WTC11 (cell line): Measurements from ENCODE around the gene DLX2. TPM values are rescaled to one million over a fixed set of nuclear protein-coding genes. Genes with fewer than 3 reads are reported as not detected.

Experiments
- ATAC-seq: fragments of 200-7000 bp; cut with Tn5 transposase; 2 replicates; pipeline ENCODE4 v1.10.0; 2021; ENCODE audit warnings: mild to moderate bottlenecking, moderate library complexity
- CTCF ChIA-PET: fragments of 300-600 bp; sonication (Branson Sonifier 250); formaldehyde crosslinking; loops from one replicate; lab custom pipeline; 2021; ENCODE audit warnings: antibody characterized with exemption; lab: Charles Lee
- POLR2A ChIA-PET: fragments of 350-600 bp; sonication (Branson Sonifier 250); formaldehyde crosslinking; loops from one replicate; lab custom pipeline; 2021; ENCODE audit warnings: antibody characterized with exemption; lab: Charles Lee
- DNase-seq: peaks from one replicate; pipeline ENCODE4 v3.0.0; 2021; ENCODE audit warnings: low spot score
- H3K27ac Mint-ChIP-seq: 2 replicates; pipeline ENCODE4 v1.8.0; 2021; ENCODE audit warnings: mixed read lengths
- H3K27me3 Mint-ChIP-seq: 2 replicates; pipeline ENCODE4 v1.8.0; 2021; ENCODE audit warnings: low read depth, mild to moderate bottlenecking, moderate library complexity, mixed read lengths
- H3K36me3 Mint-ChIP-seq: 2 replicates; pipeline ENCODE4 v1.8.0; 2021; ENCODE audit warnings: mixed read lengths
- H3K4me1 Mint-ChIP-seq: 2 replicates; pipeline ENCODE4 v1.8.0; 2022; ENCODE audit warnings: mixed read lengths
- H3K4me3 Mint-ChIP-seq: 2 replicates; pipeline ENCODE4 v1.8.0; 2021; ENCODE audit warnings: mild to moderate bottlenecking, moderate library complexity, mixed read lengths
- H3K9me3 Mint-ChIP-seq: 2 replicates; pipeline ENCODE4 v1.8.0; 2021; ENCODE audit warnings: mixed read lengths
- CREB1 ChIP-seq: sonication (generic); formaldehyde crosslinking; IDR thresholded peaks from 2 replicates; pipeline ENCODE4 v1.8.0; 2023; ENCODE audit warnings: mild to moderate bottlenecking, missing genetic modification reagents
- ESRRA ChIP-seq: sonication (generic); formaldehyde crosslinking; IDR thresholded peaks from 2 replicates; pipeline ENCODE4 v1.8.1; 2022; ENCODE audit warnings: mild to moderate bottlenecking, missing genetic modification reagents, borderline replicate concordance
- GABPB1 ChIP-seq: sonication (generic); formaldehyde crosslinking; IDR thresholded peaks from 2 replicates; pipeline ENCODE4 v1.8.1; 2023; ENCODE audit warnings: mild to moderate bottlenecking, missing genetic modification reagents
- GTF2I ChIP-seq: fragments of 250-450 bp; sonication (Bioruptor Pico); conservative IDR thresholded peaks from 2 replicates; pipeline ENCODE4 v1.4.0; 2021; ENCODE audit warnings: mild to moderate bottlenecking
- TEAD1 ChIP-seq: sonication (generic); formaldehyde crosslinking; IDR thresholded peaks from 2 replicates; pipeline ENCODE4 v1.8.0; 2022; ENCODE audit warnings: mild to moderate bottlenecking, missing genetic modification reagents
- ZNF219 ChIP-seq: sonication (generic); formaldehyde crosslinking; IDR thresholded peaks from 2 replicates; pipeline ENCODE4 v1.8.0; 2023; ENCODE audit warnings: missing genetic modification reagents, mild to moderate bottlenecking, borderline replicate concordance
- ZNF263 ChIP-seq: sonication (generic); formaldehyde crosslinking; IDR thresholded peaks from 2 replicates; pipeline ENCODE4 v1.8.1; 2022; ENCODE audit warnings: low read depth, mild to moderate bottlenecking, moderate library complexity, missing genetic modification reagents
- ZNF317 ChIP-seq: sonication (generic); formaldehyde crosslinking; IDR thresholded peaks from 2 replicates; pipeline ENCODE4 v1.8.1; 2023; ENCODE audit warnings: low read depth, mild to moderate bottlenecking, moderate library complexity, missing genetic modification reagents, borderline replicate concordance
- ZNF416 ChIP-seq: fragments of 250-450 bp; sonication (Bioruptor Pico); IDR thresholded peaks from 2 replicates; pipeline ENCODE4 v1.9.0; 2021; ENCODE audit warnings: mild to moderate bottlenecking, inconsistent platforms
- total RNA-seq: library from RNA; stranded (reverse); gene quantifications from 3 replicates; pipeline ENCODE4 v1.2.3, GENCODE V29; 2021
- TF ChIP-seq, protein P1 (sequence below): sonication (generic); formaldehyde crosslinking; IDR thresholded peaks from 2 replicates; pipeline ENCODE4 v1.8.1; 2022; ENCODE audit warnings: mild to moderate bottlenecking, missing genetic modification reagents, moderate library complexity, borderline replicate concordance
- TF ChIP-seq, protein P2 (sequence below): sonication (generic); formaldehyde crosslinking; IDR thresholded peaks from 2 replicates; pipeline ENCODE4 v1.8.0; 2022; ENCODE audit warnings: mild to moderate bottlenecking, missing genetic modification reagents
- TF ChIP-seq, protein P3 (sequence below): sonication (generic); formaldehyde crosslinking; conservative IDR thresholded peaks from 2 replicates; pipeline ENCODE4 v1.8.1; 2022; ENCODE audit warnings: mild to moderate bottlenecking, missing genetic modification reagents
- TF ChIP-seq, protein P4 (sequence below): sonication (generic); formaldehyde crosslinking; IDR thresholded peaks from 2 replicates; pipeline ENCODE4 v1.8.1; 2023; ENCODE audit warnings: mild to moderate bottlenecking, missing genetic modification reagents, borderline replicate concordance
- TF ChIP-seq, protein P5 (sequence below): fragments of 250-450 bp; sonication (Bioruptor Pico); IDR thresholded peaks from 2 replicates; pipeline ENCODE4 v2.1.2; 2022; ENCODE audit warnings: mild to moderate bottlenecking, moderate library complexity
- TF ChIP-seq, protein P6 (sequence below): sonication (generic); formaldehyde crosslinking; IDR thresholded peaks from 2 replicates; pipeline ENCODE4 v1.8.0; 2023; ENCODE audit warnings: missing genetic modification reagents
- TF ChIP-seq, protein P7 (sequence below): fragments of 250-450 bp; sonication (Bioruptor Pico); IDR thresholded peaks from 2 replicates; pipeline ENCODE4 v1.9.0; 2021; ENCODE audit warnings: mild to moderate bottlenecking, borderline replicate concordance
- TF ChIP-seq, protein P8 (sequence below): sonication (generic); formaldehyde crosslinking; IDR thresholded peaks from 2 replicates; pipeline ENCODE4 v1.8.0; 2022; ENCODE audit warnings: mild to moderate bottlenecking, missing genetic modification reagents
- TF ChIP-seq, protein P9 (sequence below): sonication (generic); formaldehyde crosslinking; IDR thresholded peaks from 2 replicates; pipeline ENCODE4 v1.8.1; 2023; ENCODE audit warnings: mild to moderate bottlenecking, missing genetic modification reagents, moderate library complexity

The DLX2 gene
- total RNA-seq, 1 experiment from 2014 or later = 0.28 TPM

DNA sequence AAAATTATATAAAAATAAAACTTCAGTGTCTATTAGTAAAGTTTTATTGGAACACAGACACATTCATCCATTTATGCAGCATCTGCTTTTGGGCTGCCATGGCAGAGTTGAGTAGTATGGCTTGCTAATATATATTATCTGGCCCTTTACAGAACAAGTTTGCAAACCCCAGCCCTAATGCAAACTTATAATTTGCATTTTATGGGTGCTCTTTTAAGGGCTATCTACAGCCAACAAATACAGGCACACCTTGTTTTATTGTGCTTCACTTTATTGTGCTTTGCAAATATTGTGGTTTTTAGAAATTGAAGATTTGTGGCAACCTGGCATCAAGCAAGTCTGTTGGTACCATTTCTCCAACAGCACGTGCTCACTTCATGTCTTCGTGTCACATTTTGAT lies 35.2 kb upstream of the DLX2 start (continued):
- TF ChIP-seq, protein P1, sequence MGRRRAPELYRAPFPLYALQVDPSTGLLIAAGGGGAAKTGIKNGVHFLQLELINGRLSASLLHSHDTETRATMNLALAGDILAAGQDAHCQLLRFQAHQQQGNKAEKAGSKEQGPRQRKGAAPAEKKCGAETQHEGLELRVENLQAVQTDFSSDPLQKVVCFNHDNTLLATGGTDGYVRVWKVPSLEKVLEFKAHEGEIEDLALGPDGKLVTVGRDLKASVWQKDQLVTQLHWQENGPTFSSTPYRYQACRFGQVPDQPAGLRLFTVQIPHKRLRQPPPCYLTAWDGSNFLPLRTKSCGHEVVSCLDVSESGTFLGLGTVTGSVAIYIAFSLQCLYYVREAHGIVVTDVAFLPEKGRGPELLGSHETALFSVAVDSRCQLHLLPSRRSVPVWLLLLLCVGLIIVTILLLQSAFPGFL = no peak
- TF ChIP-seq, protein P2, sequence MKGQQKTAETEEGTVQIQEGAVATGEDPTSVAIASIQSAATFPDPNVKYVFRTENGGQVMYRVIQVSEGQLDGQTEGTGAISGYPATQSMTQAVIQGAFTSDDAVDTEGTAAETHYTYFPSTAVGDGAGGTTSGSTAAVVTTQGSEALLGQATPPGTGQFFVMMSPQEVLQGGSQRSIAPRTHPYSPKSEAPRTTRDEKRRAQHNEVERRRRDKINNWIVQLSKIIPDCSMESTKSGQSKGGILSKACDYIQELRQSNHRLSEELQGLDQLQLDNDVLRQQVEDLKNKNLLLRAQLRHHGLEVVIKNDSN = no peak
- TF ChIP-seq ZNF219 (CRISPR knock-in tag) (no peak), CREB1 (no peak), GTF2I (no peak), ZNF263 (CRISPR knock-in tag) (no peak)
- TF ChIP-seq, protein P3, sequence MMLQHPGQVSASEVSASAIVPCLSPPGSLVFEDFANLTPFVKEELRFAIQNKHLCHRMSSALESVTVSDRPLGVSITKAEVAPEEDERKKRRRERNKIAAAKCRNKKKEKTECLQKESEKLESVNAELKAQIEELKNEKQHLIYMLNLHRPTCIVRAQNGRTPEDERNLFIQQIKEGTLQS = no peak

DNA sequence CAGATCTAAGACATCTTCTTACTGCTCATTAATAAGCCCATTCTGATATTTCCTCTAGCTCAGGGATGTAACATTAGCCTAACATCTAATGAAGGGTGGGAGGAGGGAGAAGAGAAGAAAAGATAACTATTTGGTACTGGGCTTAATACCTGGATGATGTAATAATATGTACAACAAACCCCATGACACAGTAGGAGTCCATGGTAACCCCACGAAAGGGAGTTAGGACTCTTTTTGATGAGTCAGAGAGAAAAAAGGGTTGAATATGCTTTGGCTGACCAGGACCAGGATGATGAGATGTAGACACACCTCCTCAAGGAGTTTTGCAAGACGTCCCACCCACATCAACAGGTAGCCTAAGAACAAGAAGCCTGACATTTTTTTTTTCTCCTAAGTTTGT lies 34.4 kb upstream of the DLX2 start:
- Mint-ChIP-seq H3K36me3 (0 out of 2 replicates have a peak, but pooled peaks cover 2% of the 10 kb centered on the region), H3K9me3 (peaks cover 16% of the 10 kb centered on the region)
- TF ChIP-seq, protein P4, sequence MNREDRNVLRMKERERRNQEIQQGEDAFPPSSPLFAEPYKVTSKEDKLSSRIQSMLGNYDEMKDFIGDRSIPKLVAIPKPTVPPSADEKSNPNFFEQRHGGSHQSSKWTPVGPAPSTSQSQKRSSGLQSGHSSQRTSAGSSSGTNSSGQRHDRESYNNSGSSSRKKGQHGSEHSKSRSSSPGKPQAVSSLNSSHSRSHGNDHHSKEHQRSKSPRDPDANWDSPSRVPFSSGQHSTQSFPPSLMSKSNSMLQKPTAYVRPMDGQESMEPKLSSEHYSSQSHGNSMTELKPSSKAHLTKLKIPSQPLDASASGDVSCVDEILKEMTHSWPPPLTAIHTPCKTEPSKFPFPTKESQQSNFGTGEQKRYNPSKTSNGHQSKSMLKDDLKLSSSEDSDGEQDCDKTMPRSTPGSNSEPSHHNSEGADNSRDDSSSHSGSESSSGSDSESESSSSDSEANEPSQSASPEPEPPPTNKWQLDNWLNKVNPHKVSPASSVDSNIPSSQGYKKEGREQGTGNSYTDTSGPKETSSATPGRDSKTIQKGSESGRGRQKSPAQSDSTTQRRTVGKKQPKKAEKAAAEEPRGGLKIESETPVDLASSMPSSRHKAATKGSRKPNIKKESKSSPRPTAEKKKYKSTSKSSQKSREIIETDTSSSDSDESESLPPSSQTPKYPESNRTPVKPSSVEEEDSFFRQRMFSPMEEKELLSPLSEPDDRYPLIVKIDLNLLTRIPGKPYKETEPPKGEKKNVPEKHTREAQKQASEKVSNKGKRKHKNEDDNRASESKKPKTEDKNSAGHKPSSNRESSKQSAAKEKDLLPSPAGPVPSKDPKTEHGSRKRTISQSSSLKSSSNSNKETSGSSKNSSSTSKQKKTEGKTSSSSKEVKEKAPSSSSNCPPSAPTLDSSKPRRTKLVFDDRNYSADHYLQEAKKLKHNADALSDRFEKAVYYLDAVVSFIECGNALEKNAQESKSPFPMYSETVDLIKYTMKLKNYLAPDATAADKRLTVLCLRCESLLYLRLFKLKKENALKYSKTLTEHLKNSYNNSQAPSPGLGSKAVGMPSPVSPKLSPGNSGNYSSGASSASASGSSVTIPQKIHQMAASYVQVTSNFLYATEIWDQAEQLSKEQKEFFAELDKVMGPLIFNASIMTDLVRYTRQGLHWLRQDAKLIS (CRISPR knock-in tag) = no peak
- no peak for TF ChIP-seq TEAD1
- no peak for TF ChIP-seq GABPB1
- TF ChIP-seq, protein P5, sequence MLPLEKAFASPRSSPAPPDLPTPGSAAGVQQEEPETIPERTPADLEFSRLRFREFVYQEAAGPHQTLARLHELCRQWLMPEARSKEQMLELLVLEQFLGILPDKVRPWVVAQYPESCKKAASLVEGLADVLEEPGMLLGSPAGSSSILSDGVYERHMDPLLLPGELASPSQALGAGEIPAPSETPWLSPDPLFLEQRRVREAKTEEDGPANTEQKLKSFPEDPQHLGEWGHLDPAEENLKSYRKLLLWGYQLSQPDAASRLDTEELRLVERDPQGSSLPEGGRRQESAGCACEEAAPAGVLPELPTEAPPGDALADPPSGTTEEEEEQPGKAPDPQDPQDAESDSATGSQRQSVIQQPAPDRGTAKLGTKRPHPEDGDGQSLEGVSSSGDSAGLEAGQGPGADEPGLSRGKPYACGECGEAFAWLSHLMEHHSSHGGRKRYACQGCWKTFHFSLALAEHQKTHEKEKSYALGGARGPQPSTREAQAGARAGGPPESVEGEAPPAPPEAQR = no peak
- TF ChIP-seq, protein P6, sequence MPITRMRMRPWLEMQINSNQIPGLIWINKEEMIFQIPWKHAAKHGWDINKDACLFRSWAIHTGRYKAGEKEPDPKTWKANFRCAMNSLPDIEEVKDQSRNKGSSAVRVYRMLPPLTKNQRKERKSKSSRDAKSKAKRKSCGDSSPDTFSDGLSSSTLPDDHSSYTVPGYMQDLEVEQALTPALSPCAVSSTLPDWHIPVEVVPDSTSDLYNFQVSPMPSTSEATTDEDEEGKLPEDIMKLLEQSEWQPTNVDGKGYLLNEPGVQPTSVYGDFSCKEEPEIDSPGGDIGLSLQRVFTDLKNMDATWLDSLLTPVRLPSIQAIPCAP (CRISPR knock-in tag) = no peak
- TF ChIP-seq, protein P7, sequence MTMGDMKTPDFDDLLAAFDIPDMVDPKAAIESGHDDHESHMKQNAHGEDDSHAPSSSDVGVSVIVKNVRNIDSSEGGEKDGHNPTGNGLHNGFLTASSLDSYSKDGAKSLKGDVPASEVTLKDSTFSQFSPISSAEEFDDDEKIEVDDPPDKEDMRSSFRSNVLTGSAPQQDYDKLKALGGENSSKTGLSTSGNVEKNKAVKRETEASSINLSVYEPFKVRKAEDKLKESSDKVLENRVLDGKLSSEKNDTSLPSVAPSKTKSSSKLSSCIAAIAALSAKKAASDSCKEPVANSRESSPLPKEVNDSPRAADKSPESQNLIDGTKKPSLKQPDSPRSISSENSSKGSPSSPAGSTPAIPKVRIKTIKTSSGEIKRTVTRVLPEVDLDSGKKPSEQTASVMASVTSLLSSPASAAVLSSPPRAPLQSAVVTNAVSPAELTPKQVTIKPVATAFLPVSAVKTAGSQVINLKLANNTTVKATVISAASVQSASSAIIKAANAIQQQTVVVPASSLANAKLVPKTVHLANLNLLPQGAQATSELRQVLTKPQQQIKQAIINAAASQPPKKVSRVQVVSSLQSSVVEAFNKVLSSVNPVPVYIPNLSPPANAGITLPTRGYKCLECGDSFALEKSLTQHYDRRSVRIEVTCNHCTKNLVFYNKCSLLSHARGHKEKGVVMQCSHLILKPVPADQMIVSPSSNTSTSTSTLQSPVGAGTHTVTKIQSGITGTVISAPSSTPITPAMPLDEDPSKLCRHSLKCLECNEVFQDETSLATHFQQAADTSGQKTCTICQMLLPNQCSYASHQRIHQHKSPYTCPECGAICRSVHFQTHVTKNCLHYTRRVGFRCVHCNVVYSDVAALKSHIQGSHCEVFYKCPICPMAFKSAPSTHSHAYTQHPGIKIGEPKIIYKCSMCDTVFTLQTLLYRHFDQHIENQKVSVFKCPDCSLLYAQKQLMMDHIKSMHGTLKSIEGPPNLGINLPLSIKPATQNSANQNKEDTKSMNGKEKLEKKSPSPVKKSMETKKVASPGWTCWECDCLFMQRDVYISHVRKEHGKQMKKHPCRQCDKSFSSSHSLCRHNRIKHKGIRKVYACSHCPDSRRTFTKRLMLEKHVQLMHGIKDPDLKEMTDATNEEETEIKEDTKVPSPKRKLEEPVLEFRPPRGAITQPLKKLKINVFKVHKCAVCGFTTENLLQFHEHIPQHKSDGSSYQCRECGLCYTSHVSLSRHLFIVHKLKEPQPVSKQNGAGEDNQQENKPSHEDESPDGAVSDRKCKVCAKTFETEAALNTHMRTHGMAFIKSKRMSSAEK = no peak
- TF ChIP-seq, protein P8, sequence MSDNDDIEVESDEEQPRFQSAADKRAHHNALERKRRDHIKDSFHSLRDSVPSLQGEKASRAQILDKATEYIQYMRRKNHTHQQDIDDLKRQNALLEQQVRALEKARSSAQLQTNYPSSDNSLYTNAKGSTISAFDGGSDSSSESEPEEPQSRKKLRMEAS (CRISPR knock-in tag) = no peak
- no peak for TF ChIP-seq ZNF416 (CRISPR knock-in tag)
- TF ChIP-seq, protein P9, sequence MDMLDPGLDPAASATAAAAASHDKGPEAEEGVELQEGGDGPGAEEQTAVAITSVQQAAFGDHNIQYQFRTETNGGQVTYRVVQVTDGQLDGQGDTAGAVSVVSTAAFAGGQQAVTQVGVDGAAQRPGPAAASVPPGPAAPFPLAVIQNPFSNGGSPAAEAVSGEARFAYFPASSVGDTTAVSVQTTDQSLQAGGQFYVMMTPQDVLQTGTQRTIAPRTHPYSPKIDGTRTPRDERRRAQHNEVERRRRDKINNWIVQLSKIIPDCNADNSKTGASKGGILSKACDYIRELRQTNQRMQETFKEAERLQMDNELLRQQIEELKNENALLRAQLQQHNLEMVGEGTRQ (CRISPR knock-in tag) = no peak
- TF ChIP-seq ESRRA = no peak
- no peak for TF ChIP-seq ZNF317 (CRISPR knock-in tag)
- TF ChIP-seq, all 79 proteins: peak for 0
- ATAC-seq (no peak), DNase-seq (no peak)
- H3K27me3 Mint-ChIP-seq = peaks cover 63% of the 10 kb centered on the region
- H3K4me3 Mint-ChIP-seq = no peak overlapping the region
- POLR2A ChIA-PET = no interaction called here
- no peak overlapping the region for H3K27ac Mint-ChIP-seq
- CTCF ChIA-PET = interaction anchor here (2.4 kb wide), 1 partner anchor 10 kb away, joined by 15 read pairs; no protein-coding TSS in a partner anchor
- H3K4me1 Mint-ChIP-seq = peaks cover 24% of the 10 kb centered on the region
